Neural progenitor cell (in vitro differentiated cells): ENCODE data around the gene PRPF40A. TPM values are rescaled to one million over a fixed set of nuclear protein-coding genes. Genes with fewer than 3 reads are reported as not detected.
A peak's percentile ranks its signal among the peaks of the same experiment; 100 is the strongest.
"Not testable (repeated sequence)": the region's sequence is repeated elsewhere in the genome, so short reads cannot be mapped to it uniquely, and the experiment has no call there.

Experiments used
- DNase-seq: peaks from one replicate; pipeline ENCODE4 v3.0.0-alpha.2; 2016; ENCODE audit warnings: low spot score
- H2AFZ ChIP-seq: fragments of 200-600 bp; sonication (generic); replicated peaks from 2 replicates; pipeline ENCODE4 v1.6.1; 2016; ENCODE audit warnings: antibody characterized with exemption
- H3F3A ChIP-seq: fragments of 200-600 bp; sonication (generic); 2 replicates; pipeline ENCODE4 v1.6.1; 2016; ENCODE audit warnings: antibody characterized with exemption, low read depth
- H3K27ac ChIP-seq: fragments of 200-600 bp; sonication (generic); 2 replicates; pipeline ENCODE4 v1.5.1; 2016; ENCODE audit warnings: mild to moderate bottlenecking
- H3K27me3 ChIP-seq: fragments of 200-600 bp; sonication (generic); 2 replicates; pipeline ENCODE4 v1.6.1; 2016; ENCODE audit warnings: mild to moderate bottlenecking, moderate library complexity
- H3K36me3 ChIP-seq: fragments of 200-600 bp; sonication (generic); 2 replicates; pipeline ENCODE4 v1.5.1; 2016
- H3K4me1 ChIP-seq: fragments of 200-600 bp; sonication (generic); 2 replicates; pipeline ENCODE4 v1.6.1; 2016; ENCODE audit warnings: mixed run types
- H3K4me2 ChIP-seq: fragments of 200-600 bp; sonication (generic); 2 replicates; pipeline ENCODE4 v1.6.1; 2016
- H3K4me3 ChIP-seq: fragments of 200-600 bp; sonication (generic); 2 replicates; pipeline ENCODE4 v1.5.1; 2016
- H3K79me2 ChIP-seq: fragments of 200-600 bp; sonication (generic); 2 replicates; pipeline ENCODE4 v1.6.1; 2016; ENCODE audit warnings: low read depth
- H3K9ac ChIP-seq: fragments of 200-600 bp; sonication (generic); 2 replicates; pipeline ENCODE4 v1.6.1; 2016
- H3K9me3 ChIP-seq: fragments of 200-600 bp; sonication (generic); 2 replicates; pipeline ENCODE4 v1.5.1; 2016; ENCODE audit warnings: low read depth
- H4K20me1 ChIP-seq: fragments of 200-600 bp; sonication (generic); 2 replicates; pipeline ENCODE4 v1.6.1; 2016; ENCODE audit warnings: low read depth
- H3K27ac Mint-ChIP-seq: 3 replicates; pipeline ENCODE4 v1.8.0; 2021; ENCODE audit warnings: mixed read lengths
- H3K27me3 Mint-ChIP-seq: 2 replicates; pipeline ENCODE4 v1.8.0; 2022; ENCODE audit warnings: low read depth, mild to moderate bottlenecking, inconsistent platforms, moderate library complexity, mixed read lengths; ENCODE audit not compliant: insufficient read depth
- H3K36me3 Mint-ChIP-seq: 3 replicates; pipeline ENCODE4 v1.8.0; 2021; ENCODE audit warnings: mixed read lengths
- H3K4me1 Mint-ChIP-seq: 3 replicates; pipeline ENCODE4 v1.8.0; 2021; ENCODE audit warnings: mixed read lengths
- H3K4me3 Mint-ChIP-seq: 3 replicates; pipeline ENCODE4 v1.8.0; 2021; ENCODE audit warnings: mild to moderate bottlenecking, moderate library complexity, mixed read lengths
- H3K9me3 Mint-ChIP-seq: 3 replicates; pipeline ENCODE4 v1.8.0; 2020; ENCODE audit warnings: mixed read lengths
- CTCF ChIP-seq: fragments of 200-600 bp; sonication (generic); IDR thresholded peaks from 2 replicates; pipeline ENCODE4 v1.5.1; 2017; ENCODE audit warnings: antibody characterized with exemption, mild to moderate bottlenecking
- EZH2 ChIP-seq: fragments of 200-600 bp; sonication (generic); IDR thresholded peaks from 2 replicates; pipeline ENCODE4 v1.6.1; 2017; ENCODE audit warnings: antibody characterized with exemption, mild to moderate bottlenecking, moderate library complexity
- EZH2phosphoT487 ChIP-seq: fragments of 200-600 bp; sonication (generic); IDR thresholded peaks from 2 replicates; pipeline ENCODE4 v1.6.1; 2017; ENCODE audit warnings: antibody characterized with exemption
- total RNA-seq: library from RNA; depleted of rRNA; stranded (reverse); fragments of >200 nt; gene quantifications from 2 replicates; pipeline ENCODE4 v1.2.3, GENCODE V29; 2015; ENCODE audit warnings: low replicate concordance

Gene PRPF40A
- total RNA-seq, 1 donor from 2014 or later, result 257 TPM

DNA sequence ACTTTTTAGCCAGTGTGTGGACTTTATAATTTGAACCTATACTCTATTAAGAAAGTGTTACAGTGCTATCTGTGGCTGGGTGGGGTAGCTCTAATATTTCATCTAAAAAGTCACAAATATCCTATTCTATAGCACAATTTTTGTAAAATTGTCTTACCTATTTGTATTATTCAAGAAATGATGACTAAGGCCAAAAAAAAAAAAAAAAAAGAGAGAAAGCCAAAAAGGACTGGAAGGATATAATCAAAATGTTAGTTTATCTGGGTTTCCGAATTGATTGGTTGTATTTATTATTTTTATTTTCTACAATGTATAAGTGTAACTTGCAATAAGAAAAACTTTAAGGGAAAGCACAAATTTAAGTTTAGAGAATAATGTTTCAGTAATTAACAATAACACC lies 6.7 kb upstream of the PRPF40A start:
- Mint-ChIP-seq H3K9me3 (no peaks in the 10 kb centered on the region), H3K27ac (no peak overlapping the region), H3K36me3 (peaks cover 8% of the 10 kb centered on the region), H3K27me3 (peaks cover under 1% of the 10 kb centered on the region), H3K4me3 (no peak overlapping the region), H3K4me1 (peaks cover 20% of the 10 kb centered on the region)
- H3K79me2 ChIP-seq, result peaks cover 100% of the 10 kb centered on the region
- H3K27me3 ChIP-seq, result no peaks in the 10 kb centered on the region
- peaks cover 16% of the 10 kb centered on the region for H3K36me3 ChIP-seq
- peaks cover 92% of the 10 kb centered on the region for H4K20me1 ChIP-seq
- TF ChIP-seq EZH2 (no peak), CTCF (no peak), EZH2phosphoT487 (no peak)
- no peaks in the 10 kb centered on the region for H3K9me3 ChIP-seq
- peaks cover 7% of the 10 kb centered on the region for H3K4me1 ChIP-seq
- peaks cover 4% of the 10 kb centered on the region for H3F3A ChIP-seq
- no peak overlapping the region for H3K27ac ChIP-seq
- H3K4me2 ChIP-seq, result no peak overlapping the region
- H3K4me3 ChIP-seq, result no peak overlapping the region
- H3K9ac ChIP-seq, result no peak overlapping the region
- no peak for DNase-seq
- no peak overlapping the region for H2AFZ ChIP-seq

GRCh38 chr2:152722639-152723038 lies 5.4 kb upstream of the PRPF40A start:
- H2AFZ ChIP-seq, H3K4me2 ChIP-seq, H3K27me3 Mint-ChIP-seq, H3K27ac ChIP-seq, H3K4me3 ChIP-seq, DNase-seq, H3K4me3 Mint-ChIP-seq, H3K4me1 ChIP-seq, H3K36me3 Mint-ChIP-seq, H3K9me3 ChIP-seq, H3K9ac ChIP-seq, H3K27ac Mint-ChIP-seq, H3K9me3 Mint-ChIP-seq, H3K27me3 ChIP-seq: not testable (repeated sequence)
- peaks cover 89% of the 10 kb centered on the region for H3K79me2 ChIP-seq
- H3K4me1 Mint-ChIP-seq, result peaks cover 20% of the 10 kb centered on the region
- H3K36me3 ChIP-seq, result peaks cover 16% of the 10 kb centered on the region
- peaks cover 14% of the 10 kb centered on the region for H3F3A ChIP-seq
- H4K20me1 ChIP-seq, result peaks cover 85% of the 10 kb centered on the region

GRCh38 chr2:152720794-152721193 lies 3.5 kb upstream of the PRPF40A start:
- H3K27me3 Mint-ChIP-seq, result peaks cover 3% of the 10 kb centered on the region
- no peaks in the 10 kb centered on the region for H3K9me3 ChIP-seq
- peaks cover 16% of the 10 kb centered on the region for H3K36me3 ChIP-seq
- no peak for TF ChIP-seq EZH2
- peak overlapping the region; percentile 100 for H3K4me3 Mint-ChIP-seq
- H3K4me3 ChIP-seq, result peak overlapping the region; percentile 91
- peaks cover 16% of the 10 kb centered on the region for H3F3A ChIP-seq
- no peak for DNase-seq
- no peak overlapping the region for H3K27ac Mint-ChIP-seq
- H3K79me2 ChIP-seq, result peaks cover 86% of the 10 kb centered on the region
- peaks cover 7% of the 10 kb centered on the region for H3K4me1 ChIP-seq
- H3K9ac ChIP-seq, result no peak overlapping the region
- H2AFZ ChIP-seq, result no peak overlapping the region
- H3K4me1 Mint-ChIP-seq, result peaks cover 27% of the 10 kb centered on the region
- H3K27me3 ChIP-seq, result no peaks in the 10 kb centered on the region
- H3K4me2 ChIP-seq, result peak overlapping the region; percentile 93
- H3K9me3 Mint-ChIP-seq, result no peaks in the 10 kb centered on the region
- H3K27ac ChIP-seq, result no peak overlapping the region
- peaks cover 10% of the 10 kb centered on the region for H3K36me3 Mint-ChIP-seq
- peaks cover 81% of the 10 kb centered on the region for H4K20me1 ChIP-seq

DNA sequence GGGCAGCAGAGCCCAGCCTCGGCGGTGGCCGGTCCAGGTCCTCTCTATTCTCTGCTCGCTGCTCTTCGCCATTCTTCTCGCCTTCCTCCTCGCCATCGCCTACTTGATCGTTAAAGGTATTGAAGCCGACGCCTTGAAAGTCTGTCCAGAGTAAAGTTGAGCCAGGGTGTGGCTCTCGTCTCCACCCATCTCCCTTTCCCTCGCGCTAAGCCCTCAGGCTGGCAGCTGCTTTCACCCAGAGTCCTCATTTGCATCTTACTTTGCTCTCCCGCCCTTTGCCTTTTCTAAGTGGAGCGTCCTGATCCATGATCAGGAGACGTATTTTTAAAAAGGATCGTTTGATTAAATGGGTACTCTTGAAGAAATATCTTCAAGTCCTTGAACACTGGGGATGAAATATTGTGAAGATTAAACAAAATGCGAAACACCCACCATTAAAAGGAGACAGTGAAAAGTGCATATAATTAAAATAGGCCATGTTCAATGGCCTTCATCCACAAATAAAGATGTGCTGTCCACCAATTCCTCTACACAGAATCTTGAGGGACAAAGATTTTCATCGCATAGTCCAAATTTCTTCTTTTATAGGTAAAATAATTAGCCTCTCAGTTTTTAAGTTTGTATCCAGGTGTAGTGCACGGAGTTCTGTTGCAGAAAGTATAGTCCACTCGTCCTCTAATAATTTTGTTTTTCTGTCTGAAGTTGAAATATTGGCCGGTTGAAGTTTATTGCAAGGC lies 1.8 kb upstream of the PRPF40A start:
- DNase-seq, result peak; percentile 80
- H3F3A ChIP-seq, result peaks cover 16% of the 10 kb centered on the region
- Mint-ChIP-seq H3K4me1 (peaks cover 35% of the 10 kb centered on the region), H3K9me3 (no peaks in the 10 kb centered on the region), H3K27ac (peak overlapping the region; percentile 97), H3K36me3 (peaks cover 14% of the 10 kb centered on the region), H3K4me3 (peak overlapping the region; percentile 100), H3K27me3 (peaks cover 3% of the 10 kb centered on the region)
- H3K4me3 ChIP-seq, result peak overlapping the region; percentile 91
- H4K20me1 ChIP-seq, result peaks cover 83% of the 10 kb centered on the region
- H3K79me2 ChIP-seq, result peaks cover 86% of the 10 kb centered on the region
- no peaks in the 10 kb centered on the region for H3K9me3 ChIP-seq
- H3K27me3 ChIP-seq, result no peaks in the 10 kb centered on the region
- peak overlapping the region; percentile 96 for H2AFZ ChIP-seq
- peak overlapping the region; percentile 93 for H3K4me2 ChIP-seq
- peak overlapping the region; percentile 84 for H3K9ac ChIP-seq
- peaks cover 18% of the 10 kb centered on the region for H3K4me1 ChIP-seq
- no peak for TF ChIP-seq EZH2
- TF ChIP-seq CTCF, result no peak
- TF ChIP-seq EZH2phosphoT487, result no peak
- H3K36me3 ChIP-seq, result peaks cover 22% of the 10 kb centered on the region
- H3K27ac ChIP-seq, result peak overlapping the region; percentile 97
